Stomach (tissue), 9 donors: ENCODE results near the gene CDC14B. TPM values are rescaled to one million over a fixed set of nuclear protein-coding genes. Genes with fewer than 3 reads are reported as not detected.
"Not testable (repeated sequence)": the region's sequence is repeated elsewhere in the genome, so short reads cannot be mapped to it uniquely, and the experiment has no call there.

Experiments
- DNase-seq, 2 donors: peaks; one replicate each; pipeline versions ENCODE4 v3.0.0 to v3.0.0-alpha.2; 2013 to 2019
- H3K27ac ChIP-seq, 5 donors: fragments of 200-600 bp in 4 of 5; sonication (generic) in 4 of 5; one replicate each; pipeline ENCODE4 v1.5.1; 2013 to 2019; ENCODE audit warnings: mild to moderate bottlenecking in 1 of 5, moderate library complexity in 1 of 5
- H3K27me3 ChIP-seq, 3 donors: fragments of 200-600 bp; sonication (generic); one replicate each; pipeline ENCODE4 v1.5.1; 2017 to 2019; ENCODE audit warnings: mixed run types in 1 of 3
- H3K36me3 ChIP-seq, 4 donors: fragments of 200-600 bp; sonication (generic); 1 replicate in 3 of 4; 2 replicates in 1 of 4; pipeline ENCODE4 v1.5.1; 2016 to 2019
- H3K4me1 ChIP-seq, 4 donors: fragments of 200-600 bp; sonication (generic); one replicate each; pipeline ENCODE4 v1.5.1; 2016 to 2019
- H3K4me3 ChIP-seq, 4 donors: fragments of 200-600 bp; sonication (generic) in 3 of 4; one replicate each; pipeline ENCODE4 v1.5.1; 2016 to 2019; ENCODE audit warnings: mild to moderate bottlenecking in 1 of 4
- H3K9me3 ChIP-seq, 4 donors: fragments of 200-600 bp; sonication (generic); one replicate each; pipeline ENCODE4 v1.5.1; 2016 to 2019
- EP300 ChIP-seq: sonication (generic); formaldehyde crosslinking; IDR thresholded peaks from one replicate; pipeline ENCODE4 v1.6.1; 2017; ENCODE audit warnings: antibody characterized with exemption
- POLR2A ChIP-seq, 4 donors: fragments of 450-650 bp; IDR thresholded peaks; one replicate each; pipeline ENCODE4 v1.6.1; 2016; ENCODE audit warnings: antibody characterized with exemption in 4 of 4, control low read depth in 2 of 4, mild to moderate bottlenecking in 1 of 4, moderate library complexity in 1 of 4
- POLR2AphosphoS5 ChIP-seq, 3 donors: sonication (generic); formaldehyde crosslinking; IDR thresholded peaks; one replicate each; pipeline ENCODE4 v1.6.1; 2016; ENCODE audit warnings: antibody characterized with exemption in 3 of 3
- WGBS, 5 donors: extraction: QIAGEN DNeasy Blood & Tissue Kit in 3 of 5; methylation state at CpG; one replicate each; pipeline versions ENCODE4 v1.1.5 to v1.1.7; 2013 to 2018; 5-methylcytosine and 5-hydroxymethylcytosine counted together
- intact Hi-C: fragments of 100-400 bp; cut with DNase I; formaldehyde crosslinking; loops from one replicate; pipeline ENCODE4 v1.15.1; 2023; ENCODE audit warnings: low total_unique reads
- polyA plus RNA-seq, 3 donors: library from polyadenylated mRNA; stranded (reverse); fragments of 200-250 nt; gene quantifications; one replicate each; pipeline ENCODE4 v1.2.3, GENCODE V29; 2013
- total RNA-seq, 5 donors: library from RNA; depleted of rRNA; stranded (reverse); fragments of >200 nt; gene quantifications; one replicate each; pipeline versions ENCODE4 v1.1.0 to v1.2.3, GENCODE V29; 2014 to 2016
- TF ChIP-seq, protein P1 (sequence below), 7 experiments: fragments of 450-650 bp in 4 of 7; fragments of 200-600 bp in 3 of 7; sonication (generic) in 3 of 7; IDR thresholded peaks; one replicate each; pipeline ENCODE4 v1.5.1; 2016 to 2019; ENCODE audit warnings: antibody characterized with exemption in 7 of 7, control low read depth in 2 of 7, mild to moderate bottlenecking in 1 of 7
- donor health status: healthy with polysubstance abuse.
- donor health status: Bipolar disorder and iron deficiency.
- donor health status: healthy.

Gene CDC14B
- total and polyA plus RNA-seq, 8 donors: 4.1 to 31.9 (median 17.1) TPM

DNA sequence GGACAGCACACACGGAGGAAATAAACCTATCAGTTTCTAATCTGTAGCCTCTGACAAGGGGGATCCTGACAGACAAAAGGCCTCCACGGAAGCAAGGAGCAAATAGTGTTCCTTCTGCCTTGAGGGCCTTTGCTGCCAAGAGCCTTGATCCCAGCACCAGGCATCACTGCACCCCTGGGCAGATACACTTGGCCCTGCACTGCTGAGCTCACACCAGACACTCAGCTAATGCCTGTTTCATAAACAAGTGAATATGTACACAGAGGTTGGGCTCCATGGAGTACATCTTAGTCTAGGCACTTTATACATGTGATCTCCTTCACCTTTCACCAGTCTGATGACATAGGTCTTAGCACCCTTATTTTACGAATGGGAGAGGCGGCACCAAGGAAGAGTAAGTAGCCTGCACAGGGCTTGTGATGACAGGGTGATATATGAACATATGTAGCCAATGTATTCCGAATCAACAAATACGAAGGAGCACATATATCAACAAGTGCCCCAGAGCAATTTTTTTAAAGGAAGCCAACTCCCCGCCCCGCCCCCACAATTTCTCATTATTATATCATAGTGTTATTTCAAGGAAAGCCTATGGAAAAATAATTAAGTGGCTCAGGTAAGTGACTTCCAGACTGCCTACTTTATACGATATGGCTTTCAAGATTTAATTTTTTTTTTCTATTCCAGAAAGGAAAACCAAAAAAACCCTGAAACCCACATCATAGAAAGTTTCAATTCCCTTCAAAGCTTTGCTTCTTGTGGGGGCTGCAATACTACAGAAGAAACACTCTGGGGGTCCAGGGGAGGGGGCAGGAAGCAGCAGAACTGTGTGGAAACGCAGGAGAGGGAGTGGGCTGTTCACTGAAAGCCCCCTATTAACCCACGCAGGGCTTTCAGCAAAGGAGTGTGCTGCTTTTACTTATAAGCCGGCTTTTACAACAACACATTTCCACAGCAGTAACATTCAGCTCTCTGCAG is 32.0 kb downstream of the CDC14B start:
- Histone ChIP-seq H3K27me3 (no peaks in the 10 kb centered on the region), H3K27ac (no peak overlapping the region), H3K4me1 (peaks cover 0 to 7% (median 0%) of the 10 kb centered on the region in 4 donors), H3K4me3 (no peak overlapping the region), H3K9me3 (no peaks in the 10 kb centered on the region), H3K36me3 (no peaks in the 10 kb centered on the region)
- DNase-seq: no peak
- intact Hi-C loops: no loop called here
- WGBS, 5 donors: 78 to 85% (median 80%) methylated on average over 12 of the region's 12 CpGs
- TF ChIP-seq EP300: no peak
- no peak for TF ChIP-seq POLR2A (IDR thresholded peaks at IDR 0.05)

DNA sequence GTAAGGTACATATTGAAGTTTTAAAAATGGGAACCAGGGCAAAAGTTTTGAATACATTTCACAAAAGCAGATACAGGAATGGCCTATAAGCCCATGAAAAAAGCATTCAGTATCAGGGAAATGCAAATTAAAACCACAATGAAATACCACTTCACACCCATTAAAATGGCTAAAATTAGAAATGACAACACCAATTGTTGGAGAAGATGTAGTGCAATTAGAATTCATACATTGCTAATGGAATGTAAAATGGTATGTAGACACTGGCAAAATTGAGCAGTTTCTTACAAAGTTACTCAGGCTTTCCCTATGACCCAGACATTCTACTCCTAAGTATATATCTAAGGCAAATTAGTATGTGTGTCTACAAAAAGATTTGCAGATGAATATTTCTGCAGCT is 34.2 kb downstream of the CDC14B start:
- H3K27me3 ChIP-seq: no peaks in the 10 kb centered on the region
- peaks cover 0 to 16% (median 3%) of the 10 kb centered on the region in 4 donors for H3K4me1 ChIP-seq
- no peak overlapping the region for H3K27ac ChIP-seq
- H3K9me3 ChIP-seq: no peaks in the 10 kb centered on the region
- H3K36me3 ChIP-seq: no peaks in the 10 kb centered on the region
- intact Hi-C loops: no loop called here
- H3K4me3 ChIP-seq: no peak overlapping the region
- TF ChIP-seq POLR2AphosphoS5 (IDR thresholded peaks at IDR 0.05): no peak
- TF ChIP-seq EP300: no peak
- TF ChIP-seq, protein P1, sequence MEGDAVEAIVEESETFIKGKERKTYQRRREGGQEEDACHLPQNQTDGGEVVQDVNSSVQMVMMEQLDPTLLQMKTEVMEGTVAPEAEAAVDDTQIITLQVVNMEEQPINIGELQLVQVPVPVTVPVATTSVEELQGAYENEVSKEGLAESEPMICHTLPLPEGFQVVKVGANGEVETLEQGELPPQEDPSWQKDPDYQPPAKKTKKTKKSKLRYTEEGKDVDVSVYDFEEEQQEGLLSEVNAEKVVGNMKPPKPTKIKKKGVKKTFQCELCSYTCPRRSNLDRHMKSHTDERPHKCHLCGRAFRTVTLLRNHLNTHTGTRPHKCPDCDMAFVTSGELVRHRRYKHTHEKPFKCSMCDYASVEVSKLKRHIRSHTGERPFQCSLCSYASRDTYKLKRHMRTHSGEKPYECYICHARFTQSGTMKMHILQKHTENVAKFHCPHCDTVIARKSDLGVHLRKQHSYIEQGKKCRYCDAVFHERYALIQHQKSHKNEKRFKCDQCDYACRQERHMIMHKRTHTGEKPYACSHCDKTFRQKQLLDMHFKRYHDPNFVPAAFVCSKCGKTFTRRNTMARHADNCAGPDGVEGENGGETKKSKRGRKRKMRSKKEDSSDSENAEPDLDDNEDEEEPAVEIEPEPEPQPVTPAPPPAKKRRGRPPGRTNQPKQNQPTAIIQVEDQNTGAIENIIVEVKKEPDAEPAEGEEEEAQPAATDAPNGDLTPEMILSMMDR (IDR thresholded peaks at IDR 0.05): no peak
- no peak for TF ChIP-seq POLR2A (IDR thresholded peaks at IDR 0.05)
- no peak for DNase-seq

DNA sequence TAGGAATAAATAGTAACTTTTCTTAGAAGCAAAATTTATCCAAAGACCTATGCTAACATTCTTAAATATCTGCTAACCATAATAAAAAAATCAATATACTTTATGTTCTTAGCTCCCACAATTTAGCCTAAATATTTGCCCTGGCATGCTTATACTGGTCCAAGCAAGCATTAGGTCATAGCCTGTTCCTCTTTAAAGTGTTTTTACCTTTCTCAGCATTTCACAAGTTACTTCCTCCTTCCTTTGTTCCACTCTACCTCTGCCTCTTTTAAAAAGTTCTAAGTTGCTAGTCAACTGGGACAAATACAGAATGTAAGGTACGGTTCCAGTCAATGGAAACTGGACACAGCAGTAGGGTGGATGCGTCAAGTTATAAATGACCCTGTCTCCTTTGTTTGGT is 37.4 kb downstream of the CDC14B start:
- intact Hi-C loops, H3K27me3 ChIP-seq, H3K9me3 ChIP-seq, H3K4me3 ChIP-seq, H3K36me3 ChIP-seq: not testable (repeated sequence)
- WGBS, 5 donors: 28 to 59% (median 50%) methylated on average over 2 of the region's 2 CpGs
- H3K27ac ChIP-seq: peak overlapping the region in 4 of 5 donors; percentile 9 to 47 (median 32)
- H3K4me1 ChIP-seq: peaks cover 0 to 11% (median 3%) of the 10 kb centered on the region in 4 donors
- DNase-seq: peak in 1 of 2 donors; percentile 15

DNA sequence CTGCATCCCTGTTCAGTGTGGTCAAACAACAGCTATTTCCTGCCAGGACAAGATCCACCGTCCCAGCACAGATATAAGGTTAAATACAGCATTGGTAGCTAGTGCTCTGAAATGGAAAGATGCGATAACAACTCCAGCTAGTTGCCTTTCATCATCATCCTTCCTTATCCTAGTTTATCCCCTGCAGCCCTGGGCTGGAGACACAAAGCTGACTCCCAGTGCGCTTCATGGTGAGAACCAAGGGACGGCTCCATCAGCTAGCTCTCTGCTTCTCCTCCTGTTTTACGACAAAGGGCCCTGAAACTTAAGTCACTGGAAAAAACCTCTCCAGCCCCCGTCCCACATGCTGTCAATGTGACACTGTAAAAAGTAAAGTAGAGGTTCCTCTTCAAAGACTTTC is 37.9 kb downstream of the CDC14B start:
- peak overlapping the region in 4 of 5 donors; percentile 9 to 50 (median 38) for H3K27ac ChIP-seq
- no peak overlapping the region for H3K4me3 ChIP-seq
- DNase-seq: no peak
- 56 to 63% (median 59%) methylated on average over 6 of the region's 6 CpGs for WGBS, 5 donors
- TF ChIP-seq, protein P1 (IDR thresholded peaks at IDR 0.05): no peak
- TF ChIP-seq POLR2A (IDR thresholded peaks at IDR 0.05) (no peak), EP300 (no peak), POLR2AphosphoS5 (IDR thresholded peaks at IDR 0.05) (no peak)
- no peaks in the 10 kb centered on the region for H3K36me3 ChIP-seq
- intact Hi-C loops: no loop called here
- no peaks in the 10 kb centered on the region for H3K9me3 ChIP-seq
- H3K4me1 ChIP-seq: peaks cover 0 to 10% (median 3%) of the 10 kb centered on the region in 4 donors
- H3K27me3 ChIP-seq: no peaks in the 10 kb centered on the region

DNA sequence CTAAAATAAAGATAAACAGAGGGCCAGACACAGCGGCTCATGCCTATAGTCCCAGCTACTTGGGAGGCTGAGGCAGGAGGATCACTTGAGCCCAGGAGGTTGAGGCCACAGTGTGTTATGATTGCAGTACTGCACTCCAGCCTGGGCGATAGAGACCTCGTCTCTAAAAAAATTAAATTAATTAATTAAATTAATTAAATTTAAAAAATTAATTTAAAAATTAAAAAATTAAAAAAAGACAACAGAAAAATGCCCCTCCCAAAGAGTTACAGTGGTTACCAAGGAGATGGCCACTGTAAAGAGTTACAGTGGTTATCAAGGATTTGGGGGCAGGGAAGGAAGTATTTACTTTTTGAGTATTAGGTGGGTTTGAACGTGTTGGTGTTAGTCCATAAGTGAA is 38.3 kb downstream of the CDC14B start:
- no peak overlapping the region for H3K4me3 ChIP-seq
- 80 to 86% (median 82%) methylated on average over 4 of the region's 4 CpGs for WGBS, 5 donors
- no peaks in the 10 kb centered on the region for H3K36me3 ChIP-seq
- DNase-seq: no peak
- H3K9me3 ChIP-seq: no peaks in the 10 kb centered on the region
- intact Hi-C loops: no loop called here
- no peaks in the 10 kb centered on the region for H3K27me3 ChIP-seq
- TF ChIP-seq EP300 (no peak), POLR2A (IDR thresholded peaks at IDR 0.05) (no peak)
- peaks cover 0 to 10% (median 3%) of the 10 kb centered on the region in 4 donors for H3K4me1 ChIP-seq
- no peak overlapping the region for H3K27ac ChIP-seq

DNA sequence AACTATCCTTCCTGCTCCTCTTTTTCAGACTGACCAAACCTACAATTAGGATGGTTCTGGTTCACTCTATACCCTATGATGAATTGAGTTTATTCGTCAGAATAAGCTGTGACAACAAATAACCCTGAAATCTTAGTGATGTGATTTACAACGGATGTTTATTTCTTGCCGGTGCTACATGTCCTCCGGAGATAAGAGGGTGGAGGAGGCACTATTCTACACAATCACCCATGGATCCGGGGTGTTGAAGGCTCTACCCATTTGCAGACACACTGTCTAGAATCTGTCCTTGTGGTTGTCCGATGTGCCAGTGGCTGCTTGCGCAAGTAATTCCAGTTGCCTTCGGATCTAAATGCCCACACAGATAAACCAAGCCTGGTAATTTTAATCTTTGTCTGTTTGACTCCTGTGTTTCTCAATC is 44.7 kb downstream of the CDC14B start:
- 71 to 81% (median 73%) methylated on average over 8 of the region's 8 CpGs for WGBS, 5 donors
- no peak for DNase-seq
- Histone ChIP-seq H3K9me3 (no peaks in the 10 kb centered on the region), H3K36me3 (no peaks in the 10 kb centered on the region), H3K4me3 (no peak overlapping the region), H3K27me3 (no peaks in the 10 kb centered on the region), H3K27ac (no peak overlapping the region), H3K4me1 (no peaks in the 10 kb centered on the region)
- intact Hi-C loops: no loop called here
- TF ChIP-seq POLR2AphosphoS5 (IDR thresholded peaks at IDR 0.05) (no peak), POLR2A (IDR thresholded peaks at IDR 0.05) (no peak), EP300 (no peak)
- TF ChIP-seq, protein P1 (IDR thresholded peaks at IDR 0.05): no peak
